Left lung (tissue), 10 donors: ENCODE measurements around the gene CORO1C. TPM values are rescaled to one million over a fixed set of nuclear protein-coding genes. Genes with fewer than 3 reads are reported as not detected.
A peak's percentile ranks its signal among the peaks of the same experiment; 100 is the strongest.

Experiments
- ATAC-seq: fragments of 200-7000 bp; cut with Tn5 transposase; one replicate; pipeline ENCODE4 v1.9.1; 2020; ENCODE audit warnings: moderate library complexity
- DNase-seq, 4 donors: peaks; one replicate each; pipeline ENCODE4 v3.0.0-alpha.2; 2013 to 2020
- H3K27ac ChIP-seq, 2 donors: fragments of 200-600 bp; sonication (generic) in 1 of 2; one replicate each; pipeline versions ENCODE4 v1.5.0 to v1.8.0; 2020 to 2021
- H3K27me3 ChIP-seq, 2 donors: fragments of 200-600 bp; sonication (generic) in 1 of 2; one replicate each; pipeline versions ENCODE4 v1.5.0 to v1.8.0; 2020 to 2021
- H3K36me3 ChIP-seq, 2 donors: fragments of 200-600 bp; sonication (generic) in 1 of 2; one replicate each; pipeline versions ENCODE4 v1.5.0 to v1.8.0; 2020 to 2021
- H3K4me1 ChIP-seq, 2 donors: fragments of 200-600 bp; one replicate each; pipeline ENCODE4 v1.8.0; 2021
- H3K4me3 ChIP-seq, 2 donors: fragments of 200-600 bp; sonication (generic) in 1 of 2; one replicate each; pipeline versions ENCODE4 v1.5.0 to v1.8.0; 2020 to 2021; ENCODE audit warnings: mild to moderate bottlenecking in 1 of 2
- H3K9me3 ChIP-seq, 2 donors: fragments of 200-600 bp; sonication (generic) in 1 of 2; one replicate each; pipeline versions ENCODE4 v1.5.0 to v1.8.0; 2020 to 2021
- intact Hi-C, 2 donors: fragments of 100-400 bp; cut with DNase I; formaldehyde crosslinking; loops; one replicate each; pipeline versions ENCODE4 v1.11.2 to v1.14.2; 2022
- polyA plus RNA-seq, 6 donors: library from polyadenylated mRNA; unstranded; fragments of 120-200 nt; gene quantifications; one replicate each; pipeline ENCODE4 v1.2.1, GENCODE V29; 2013; ENCODE audit not compliant: insufficient read length in 6 of 6
- total RNA-seq, 2 donors: library from RNA; stranded (reverse); fragmentation: NEBNext Ultra II Directional; extraction: Animal tissue kit (Norgen Biotek cat#: 25700); gene quantifications; one replicate each; pipeline ENCODE4 v1.2.1, GENCODE V29; 2021
- TF ChIP-seq, protein P1 (sequence below), 2 donors: fragments of 200-600 bp; sonication (generic) in 1 of 2; IDR thresholded peaks; one replicate each; pipeline versions ENCODE4 v1.5.0 to v1.8.0; 2021; ENCODE audit warnings: antibody characterized with exemption in 2 of 2
- donor health status: DM: no; HTN: yes; CAD: no.
- donor health status: DM: no; HTN: no; CAD: no.

CORO1C gene
- total and polyA plus RNA-seq, 8 donors, result 77.7 to 282 (median 85.9) TPM

DNA sequence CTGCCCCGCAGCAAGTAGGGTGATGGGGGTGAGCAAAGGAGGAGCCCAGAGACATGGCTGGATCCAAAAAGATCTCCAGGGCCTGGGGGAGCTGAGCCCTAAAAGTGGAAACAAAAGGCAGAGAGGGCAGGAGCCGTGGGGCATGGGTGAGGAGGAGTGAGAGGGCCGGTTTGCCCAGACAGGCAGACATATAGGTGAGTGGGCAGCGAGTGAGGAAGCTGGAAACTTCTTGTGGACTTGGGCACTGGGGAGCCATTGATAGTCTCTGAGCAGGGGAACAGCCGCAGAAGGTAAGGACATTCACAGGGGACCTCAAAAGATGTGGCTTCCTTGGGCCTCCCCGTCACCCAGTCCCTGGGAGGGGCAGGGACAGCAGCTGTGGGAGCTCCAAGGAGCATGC is 116.7 kb downstream of the CORO1C start:
- H3K4me1 ChIP-seq, result peaks cover 12 to 63% of the 10 kb centered on the region in 2 donors
- intact Hi-C loops, result loop anchor here in 1 of 2 donors (5.0 kb wide), 1 partner anchor 47 kb away; no protein-coding TSS in a partner anchor
- DNase-seq (peak in 1 of 4 donors; percentile 49), ATAC-seq (no peak)
- TF ChIP-seq, protein P1, sequence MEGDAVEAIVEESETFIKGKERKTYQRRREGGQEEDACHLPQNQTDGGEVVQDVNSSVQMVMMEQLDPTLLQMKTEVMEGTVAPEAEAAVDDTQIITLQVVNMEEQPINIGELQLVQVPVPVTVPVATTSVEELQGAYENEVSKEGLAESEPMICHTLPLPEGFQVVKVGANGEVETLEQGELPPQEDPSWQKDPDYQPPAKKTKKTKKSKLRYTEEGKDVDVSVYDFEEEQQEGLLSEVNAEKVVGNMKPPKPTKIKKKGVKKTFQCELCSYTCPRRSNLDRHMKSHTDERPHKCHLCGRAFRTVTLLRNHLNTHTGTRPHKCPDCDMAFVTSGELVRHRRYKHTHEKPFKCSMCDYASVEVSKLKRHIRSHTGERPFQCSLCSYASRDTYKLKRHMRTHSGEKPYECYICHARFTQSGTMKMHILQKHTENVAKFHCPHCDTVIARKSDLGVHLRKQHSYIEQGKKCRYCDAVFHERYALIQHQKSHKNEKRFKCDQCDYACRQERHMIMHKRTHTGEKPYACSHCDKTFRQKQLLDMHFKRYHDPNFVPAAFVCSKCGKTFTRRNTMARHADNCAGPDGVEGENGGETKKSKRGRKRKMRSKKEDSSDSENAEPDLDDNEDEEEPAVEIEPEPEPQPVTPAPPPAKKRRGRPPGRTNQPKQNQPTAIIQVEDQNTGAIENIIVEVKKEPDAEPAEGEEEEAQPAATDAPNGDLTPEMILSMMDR (IDR thresholded peaks at IDR 0.05), result no peak
- no peak overlapping the region for H3K27ac ChIP-seq
- H3K9me3 ChIP-seq, result peaks cover 0 to 7% of the 10 kb centered on the region in 2 donors
- H3K27me3 ChIP-seq, result no peaks in the 10 kb centered on the region
- H3K4me3 ChIP-seq, result no peak overlapping the region
- no peaks in the 10 kb centered on the region for H3K36me3 ChIP-seq

DNA sequence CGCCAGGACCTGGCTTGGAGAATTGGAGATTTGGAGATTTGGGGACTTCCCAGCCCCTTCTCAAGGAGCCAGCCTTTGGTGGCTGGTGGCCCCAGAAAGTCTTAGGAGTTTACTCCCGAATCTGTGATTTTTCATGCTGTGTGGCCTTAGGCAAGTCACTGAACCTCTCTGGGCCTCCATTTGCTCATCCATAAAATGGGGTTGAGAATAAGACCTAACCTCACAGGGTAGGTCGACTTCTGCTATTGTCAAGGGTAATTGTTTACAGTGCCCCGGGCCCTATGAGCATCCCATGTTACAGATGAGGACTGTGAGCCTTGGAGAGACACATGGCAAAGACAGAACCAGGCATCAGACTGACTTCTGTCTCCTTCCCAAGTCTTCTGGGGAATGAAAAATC is 117.3 kb downstream of the CORO1C start:
- no peak for ATAC-seq
- Histone ChIP-seq H3K9me3 (peaks cover 0 to 7% of the 10 kb centered on the region in 2 donors), H3K4me1 (peaks cover 12 to 60% of the 10 kb centered on the region in 2 donors), H3K27ac (peak overlapping the region in 1 of 2 donors; percentile 1), H3K27me3 (no peaks in the 10 kb centered on the region), H3K4me3 (no peak overlapping the region), H3K36me3 (no peaks in the 10 kb centered on the region)
- no peak for DNase-seq
- intact Hi-C loops, result no loop called here
- TF ChIP-seq, protein P1 (IDR thresholded peaks at IDR 0.05), result no peak

DNA sequence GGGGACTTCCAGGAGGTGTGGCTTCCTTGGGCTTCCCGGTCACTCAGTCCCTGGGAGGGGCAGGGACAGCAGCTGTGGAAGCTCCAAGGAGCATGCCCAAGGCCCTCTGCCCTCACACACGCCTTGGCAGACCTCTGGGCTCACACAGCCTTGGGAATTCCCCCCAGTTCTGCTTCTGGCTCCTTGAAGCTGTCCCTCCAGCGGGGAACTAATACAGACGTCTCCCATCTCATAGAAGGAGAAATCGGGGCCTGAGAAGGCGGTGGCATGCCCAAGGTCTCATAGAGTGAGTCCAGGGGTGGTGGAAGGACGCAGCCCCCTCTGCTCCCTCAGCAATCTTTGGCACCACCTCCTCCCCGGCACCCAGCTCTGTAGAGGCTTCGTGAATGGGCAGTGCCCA is 117.8 kb downstream of the CORO1C start:
- no peak overlapping the region for H3K4me3 ChIP-seq
- ATAC-seq (peak; percentile 22), DNase-seq (peak in 3 of 4 donors; percentile 55 to 73 (median 63))
- H3K4me1 ChIP-seq, result peaks cover 12 to 55% of the 10 kb centered on the region in 2 donors
- H3K36me3 ChIP-seq, result no peaks in the 10 kb centered on the region
- intact Hi-C loops, result no loop called here
- H3K27me3 ChIP-seq, result no peaks in the 10 kb centered on the region
- peak overlapping the region in 1 of 2 donors; percentile 1 for H3K27ac ChIP-seq
- TF ChIP-seq, protein P1 (IDR thresholded peaks at IDR 0.05), result no peak
- peaks cover 0 to 7% of the 10 kb centered on the region in 2 donors for H3K9me3 ChIP-seq

DNA sequence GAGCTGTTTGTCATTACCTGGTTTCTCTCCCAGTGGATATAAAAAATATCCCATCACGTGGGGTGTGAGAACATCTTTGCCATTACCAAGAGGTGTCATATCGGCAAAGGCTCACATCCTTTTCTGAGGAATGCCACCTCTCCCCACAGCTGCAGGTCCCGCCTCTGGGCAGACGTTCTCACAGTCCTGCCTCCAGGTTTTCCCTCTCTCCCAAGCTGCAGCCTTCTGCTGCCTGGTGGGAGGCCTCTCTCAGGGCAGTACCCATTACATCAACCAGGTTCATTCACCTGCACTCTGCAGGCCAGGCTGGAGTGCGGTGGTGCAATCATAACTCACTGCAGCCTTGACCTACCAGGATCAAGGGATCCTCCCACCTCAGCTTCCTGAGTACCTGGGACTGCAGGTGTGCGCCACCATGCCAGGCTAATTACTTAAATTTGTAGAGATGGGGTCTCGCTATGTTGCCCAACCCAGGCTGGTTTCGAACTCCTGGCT is 118.5 kb downstream of the CORO1C start:
- Histone ChIP-seq H3K4me1 (peaks cover 7 to 48% of the 10 kb centered on the region in 2 donors), H3K36me3 (no peaks in the 10 kb centered on the region), H3K27ac (peak overlapping the region in 1 of 2 donors; percentile 1), H3K4me3 (no peak overlapping the region), H3K9me3 (peaks cover 0 to 7% of the 10 kb centered on the region in 2 donors), H3K27me3 (peaks cover 0 to 2% of the 10 kb centered on the region in 2 donors)
- TF ChIP-seq, protein P1 (IDR thresholded peaks at IDR 0.05), result no peak
- DNase-seq, result peak in 1 of 4 donors; percentile 36
- intact Hi-C loops, result no loop called here
- no peak for ATAC-seq

DNA sequence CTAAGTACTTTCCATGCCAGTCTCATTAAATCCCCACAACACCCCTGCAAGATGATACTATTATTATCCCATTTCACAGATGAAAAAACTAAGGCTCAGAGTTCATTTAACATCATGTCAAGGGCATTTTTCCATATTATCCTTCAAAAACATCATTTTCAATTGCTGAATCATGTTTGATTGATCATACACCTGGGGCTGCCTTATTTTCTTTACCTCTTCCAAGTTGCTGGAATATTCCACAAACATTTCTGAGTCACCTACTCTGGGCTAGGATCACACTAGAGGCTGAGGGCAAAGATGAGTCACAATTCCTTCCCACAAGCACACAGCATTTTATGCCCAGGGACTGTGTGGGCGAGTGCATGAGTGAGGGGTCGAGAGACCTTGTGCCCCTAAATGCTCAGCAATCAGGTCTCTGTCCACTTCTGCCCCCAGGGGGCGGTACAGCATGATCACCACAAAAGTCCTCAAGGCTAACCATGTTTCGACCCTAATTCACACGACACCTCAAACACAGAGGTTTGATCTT is 119.4 kb downstream of the CORO1C start:
- peaks cover 0 to 4% of the 10 kb centered on the region in 2 donors for H3K27me3 ChIP-seq
- no peaks in the 10 kb centered on the region for H3K36me3 ChIP-seq
- peaks cover 0 to 7% of the 10 kb centered on the region in 2 donors for H3K9me3 ChIP-seq
- peak in 1 of 4 donors; percentile 50 for DNase-seq
- peaks cover 0 to 39% of the 10 kb centered on the region in 2 donors for H3K4me1 ChIP-seq
- intact Hi-C loops, result no loop called here
- ATAC-seq, result peak; percentile 39
- TF ChIP-seq, protein P1 (IDR thresholded peaks at IDR 0.05), result peak in 1 of 2 donors; percentile 37
- H3K27ac ChIP-seq, result no peak overlapping the region
- H3K4me3 ChIP-seq, result no peak overlapping the region
